NT2/D1 (cell line): ENCODE data around the gene EPHA3.

Experiments
- DNase-seq: peaks from one replicate; pipeline ENCODE4 v3.0.0-alpha.2; 2011; ENCODE audit warnings: low read depth, low spot score
- H3K27me3 ChIP-seq: 2 replicates; pipeline ENCODE4 v1.6.0; 2011; ENCODE audit warnings: mild to moderate bottlenecking; ENCODE audit not compliant: insufficient read length, insufficient read depth
- H3K36me3 ChIP-seq: 2 replicates; pipeline ENCODE4 v1.6.1; 2011; ENCODE audit warnings: mild to moderate bottlenecking, low read length, mixed read lengths; ENCODE audit not compliant: insufficient read depth, insufficient read length
- H3K4me1 ChIP-seq: 2 replicates; pipeline ENCODE4 v1.5.1; 2011; ENCODE audit not compliant: insufficient read depth, insufficient read length
- H3K4me3 ChIP-seq: 2 replicates; pipeline ENCODE4 v1.5.1; 2011; ENCODE audit warnings: low read depth; ENCODE audit not compliant: insufficient read length
- H3K9ac ChIP-seq: 2 replicates; pipeline ENCODE4 v1.6.0; 2011; ENCODE audit warnings: low read depth; ENCODE audit not compliant: insufficient read length
- H3K9me3 ChIP-seq: 2 replicates; pipeline ENCODE4 v1.5.1; 2011; ENCODE audit warnings: mild to moderate bottlenecking, low read length; ENCODE audit not compliant: insufficient read depth
- SUZ12 ChIP-seq: IDR thresholded peaks from 2 replicates; pipeline ENCODE4 v1.6.1; 2011; ENCODE audit not compliant: insufficient read length, insufficient read depth; ENCODE audit errors: extremely low read depth
- YY1 ChIP-seq: IDR thresholded peaks from 2 replicates; pipeline ENCODE4 v1.6.1; 2011; ENCODE audit not compliant: insufficient read length, insufficient read depth
- ZNF274 ChIP-seq: IDR thresholded peaks from 2 replicates; pipeline ENCODE4 v1.6.1; 2011; ENCODE audit warnings: mild to moderate bottlenecking, low read depth, low read length

Gene EPHA3

GRCh38 chr3:89405593-89405992 lies 298.2 kb downstream of the EPHA3 start:
- H3K36me3 ChIP-seq: no peaks in the 10 kb centered on the region
- no peak for TF ChIP-seq YY1
- no peak for TF ChIP-seq SUZ12
- TF ChIP-seq ZNF274: no peak
- no peaks in the 10 kb centered on the region for H3K27me3 ChIP-seq
- no peaks in the 10 kb centered on the region for H3K9me3 ChIP-seq
- H3K9ac ChIP-seq: no peak overlapping the region
- no peak overlapping the region for H3K4me3 ChIP-seq
- peaks cover 2% of the 10 kb centered on the region for H3K4me1 ChIP-seq
- DNase-seq: no peak

DNA sequence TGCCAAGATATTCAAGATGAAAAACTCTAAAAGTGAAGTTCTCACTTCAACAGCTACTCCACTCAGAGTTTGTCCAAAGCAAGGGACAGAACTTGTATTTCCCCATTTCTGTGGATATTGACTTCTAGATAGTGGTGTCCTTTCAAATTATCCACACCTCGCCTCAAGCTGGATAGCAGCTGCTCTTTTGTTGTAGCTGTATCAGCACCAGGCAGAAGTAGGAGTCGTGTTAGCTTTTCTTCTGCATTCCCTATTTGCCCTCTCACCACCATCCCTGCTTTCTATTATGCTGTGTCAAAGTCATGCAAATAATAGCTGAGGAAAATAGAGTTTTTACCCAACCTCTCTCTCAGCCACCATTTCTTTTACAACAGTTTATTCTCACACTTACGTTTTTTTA lies 303.8 kb downstream of the EPHA3 start:
- no peaks in the 10 kb centered on the region for H3K27me3 ChIP-seq
- H3K4me1 ChIP-seq: no peaks in the 10 kb centered on the region
- no peak for TF ChIP-seq SUZ12
- TF ChIP-seq ZNF274: no peak
- no peak for TF ChIP-seq YY1
- H3K36me3 ChIP-seq: no peaks in the 10 kb centered on the region
- H3K9ac ChIP-seq: no peak overlapping the region
- H3K4me3 ChIP-seq: no peak overlapping the region
- no peaks in the 10 kb centered on the region for H3K9me3 ChIP-seq
- no peak for DNase-seq

DNA sequence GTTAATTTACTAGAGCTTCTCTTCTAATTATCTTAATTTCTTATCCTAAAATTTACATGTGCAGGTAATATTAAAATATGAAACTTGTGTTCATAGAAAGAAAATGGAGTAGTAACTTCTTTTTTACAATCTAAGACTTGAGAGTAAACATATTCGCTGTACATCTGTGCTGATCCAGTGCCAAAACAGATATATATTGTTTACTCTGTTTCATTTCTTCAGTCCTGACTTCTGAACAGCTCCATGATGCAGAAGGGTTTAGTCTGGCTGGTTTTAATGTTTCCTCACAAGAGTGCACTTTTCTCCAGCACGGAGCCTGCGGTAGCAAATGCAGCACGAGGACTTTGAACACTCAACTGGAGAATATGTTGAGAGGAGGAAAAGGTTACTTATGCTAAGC lies 306.8 kb downstream of the EPHA3 start:
- no peaks in the 10 kb centered on the region for H3K36me3 ChIP-seq
- no peaks in the 10 kb centered on the region for H3K4me1 ChIP-seq
- no peak overlapping the region for H3K4me3 ChIP-seq
- no peaks in the 10 kb centered on the region for H3K9me3 ChIP-seq
- DNase-seq: no peak
- TF ChIP-seq YY1 (no peak), ZNF274 (no peak), SUZ12 (no peak)
- no peaks in the 10 kb centered on the region for H3K27me3 ChIP-seq
- no peak overlapping the region for H3K9ac ChIP-seq

GRCh38 chr3:89419647-89420241 lies 312.3 kb downstream of the EPHA3 start:
- H3K9me3 ChIP-seq: no peaks in the 10 kb centered on the region
- H3K36me3 ChIP-seq: no peaks in the 10 kb centered on the region
- H3K27me3 ChIP-seq: no peaks in the 10 kb centered on the region
- TF ChIP-seq YY1: no peak
- no peak for TF ChIP-seq SUZ12
- no peak for TF ChIP-seq ZNF274
- H3K9ac ChIP-seq: no peak overlapping the region
- no peak for DNase-seq
- H3K4me1 ChIP-seq: no peaks in the 10 kb centered on the region
- H3K4me3 ChIP-seq: no peak overlapping the region

DNA sequence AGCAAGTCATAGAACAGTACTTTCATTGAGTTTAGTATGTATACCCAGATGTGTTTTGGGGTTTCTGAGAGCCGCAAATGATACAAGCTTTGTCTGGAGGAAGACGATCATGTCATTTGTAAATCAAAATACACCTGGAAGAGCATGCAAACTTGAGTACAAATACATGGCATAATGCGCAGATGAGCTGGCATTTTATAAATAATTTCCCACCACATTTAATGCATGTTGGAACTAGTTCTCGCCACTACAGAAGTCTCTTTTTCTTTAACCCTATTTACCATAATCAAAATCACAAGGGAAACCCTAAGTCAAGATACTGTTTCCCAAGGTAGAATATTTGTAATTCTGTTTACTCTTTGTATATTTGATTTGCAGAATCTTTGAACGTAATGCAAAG lies 318.6 kb downstream of the EPHA3 start:
- TF ChIP-seq YY1: no peak
- TF ChIP-seq ZNF274: no peak
- TF ChIP-seq SUZ12: no peak
- H3K27me3 ChIP-seq: no peaks in the 10 kb centered on the region
- no peaks in the 10 kb centered on the region for H3K9me3 ChIP-seq
- H3K36me3 ChIP-seq: no peaks in the 10 kb centered on the region
- no peak overlapping the region for H3K9ac ChIP-seq
- H3K4me1 ChIP-seq: no peaks in the 10 kb centered on the region
- H3K4me3 ChIP-seq: no peak overlapping the region
- DNase-seq: no peak

DNA sequence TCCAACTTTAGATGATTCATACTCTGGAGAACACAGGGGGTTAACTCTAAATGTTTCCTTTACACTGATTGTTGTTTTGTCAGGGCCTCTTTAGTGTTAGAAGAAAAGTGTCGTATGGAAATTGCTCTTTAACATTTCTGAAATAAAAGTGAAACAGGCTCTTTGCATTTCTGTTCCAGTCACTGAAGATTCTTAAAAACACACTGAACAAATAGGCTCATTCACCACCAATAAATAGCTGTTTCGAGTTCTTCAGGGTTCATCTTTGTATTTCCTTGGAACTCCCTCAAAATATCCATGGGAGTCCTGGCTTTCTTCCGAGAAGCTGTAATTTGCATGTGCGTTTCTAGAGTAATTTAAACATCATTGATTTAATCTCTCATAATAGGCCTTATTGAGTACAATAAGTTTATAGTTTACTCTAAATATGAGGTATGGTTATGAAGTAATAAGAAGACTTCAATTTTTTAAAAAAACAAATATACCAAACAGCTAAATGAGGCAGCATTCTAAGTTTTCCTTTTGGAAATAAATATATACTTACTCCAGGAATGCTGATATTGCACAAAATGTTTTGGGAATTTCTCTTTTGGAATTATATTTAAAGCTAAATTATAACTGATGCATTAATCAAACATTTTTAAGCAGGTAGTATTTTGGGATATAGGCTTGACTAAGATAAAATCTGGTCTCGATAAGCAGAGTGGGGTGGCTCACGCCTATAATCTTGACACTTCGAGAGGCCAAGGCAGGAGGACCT lies 327.4 kb downstream of the EPHA3 start:
- Histone ChIP-seq H3K27me3 (no peaks in the 10 kb centered on the region), H3K36me3 (no peaks in the 10 kb centered on the region), H3K9ac (no peak overlapping the region), H3K4me3 (no peak overlapping the region), H3K4me1 (no peaks in the 10 kb centered on the region), H3K9me3 (no peaks in the 10 kb centered on the region)
- no peak for DNase-seq
- no peak for TF ChIP-seq SUZ12
- no peak for TF ChIP-seq ZNF274
- TF ChIP-seq YY1: no peak

GRCh38 chr3:89436846-89437245 lies 329.4 kb downstream of the EPHA3 start:
- no peak overlapping the region for H3K4me3 ChIP-seq
- H3K36me3 ChIP-seq: no peaks in the 10 kb centered on the region
- H3K9me3 ChIP-seq: no peaks in the 10 kb centered on the region

More at GRCh38 chr3:89436846-89437245, 329.4 kb downstream of the EPHA3 start:
- no peak for DNase-seq
- TF ChIP-seq ZNF274 (no peak), SUZ12 (no peak), YY1 (no peak)
- Histone ChIP-seq H3K4me1 (no peaks in the 10 kb centered on the region), H3K27me3 (no peaks in the 10 kb centered on the region), H3K9ac (no peak overlapping the region)
